ENCODE measurements around the gene B3GALNT2.

DNA sequence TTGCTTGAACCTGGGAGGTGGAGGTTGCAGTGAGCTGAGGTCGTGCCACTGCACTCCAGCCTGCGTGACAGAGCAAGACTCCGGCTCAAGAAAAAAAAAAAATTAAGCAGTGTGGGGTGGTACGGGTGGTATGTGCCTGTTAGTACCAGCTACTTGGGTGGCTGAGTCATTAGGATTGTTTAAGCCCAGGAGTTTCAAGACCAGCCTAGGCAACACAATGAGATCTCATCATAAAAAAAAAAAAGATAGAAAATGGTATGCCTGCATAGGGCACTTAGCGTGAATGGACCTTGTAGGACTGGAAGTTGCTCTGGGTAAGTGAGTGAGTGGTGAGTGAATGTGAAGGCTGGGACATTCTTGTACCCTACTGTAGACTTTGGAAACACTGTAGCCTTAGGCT is 100.1 kb downstream of the B3GALNT2 start:
- TF ChIP-seq ZNF274 (IDR thresholded peaks at IDR 0.05; ENCODE audit: low read depth, low read length) = no peak
- no peak for TF ChIP-seq YY1 (IDR thresholded peaks at IDR 0.05; ENCODE audit: insufficient read depth, insufficient read length)

Data from NT2/D1 (cell line).